Urinary bladder (tissue), 4 donors: ENCODE results near the gene CYB561D2. TPM values are rescaled to one million over a fixed set of nuclear protein-coding genes. Genes with fewer than 3 reads are reported as not detected.

ENCODE experiments used
- DNase-seq: peaks from one replicate; pipeline ENCODE4 v3.0.0-alpha.2; 2015; ENCODE audit errors: extremely low spot score
- H3K27ac ChIP-seq: one replicate; pipeline ENCODE4 v1.5.1; 2013; ENCODE audit warnings: low read depth, mild to moderate bottlenecking, moderate library complexity
- H3K36me3 ChIP-seq: one replicate; pipeline ENCODE4 v1.6.1; 2013; ENCODE audit warnings: mild to moderate bottlenecking, moderate library complexity; ENCODE audit not compliant: insufficient read depth
- H3K4me1 ChIP-seq: one replicate; pipeline ENCODE4 v1.6.1; 2013; ENCODE audit warnings: mild to moderate bottlenecking, moderate library complexity; ENCODE audit not compliant: insufficient read depth
- H3K4me3 ChIP-seq: one replicate; pipeline ENCODE4 v1.5.1; 2013; ENCODE audit warnings: low read depth, low read length
- WGBS: extraction: QIAGEN DNeasy Blood & Tissue Kit; methylation state at CpG from one replicate; pipeline ENCODE4 v1.1.7; 2013; 5-methylcytosine and 5-hydroxymethylcytosine counted together
- polyA plus RNA-seq: library from polyadenylated mRNA; stranded (reverse); fragments of 200-250 nt; gene quantifications from one replicate; pipeline ENCODE4 v1.2.3, GENCODE V29; 2013
- total RNA-seq: library from RNA; depleted of rRNA; stranded (reverse); fragments of >200 nt; gene quantifications from one replicate; pipeline ENCODE4 v1.2.3, GENCODE V29; 2014
- donor health status: healthy with polysubstance abuse.
- donor health status: healthy.

The CYB561D2 gene
- total and polyA plus RNA-seq, 2 donors: 8.6 to 19.2 TPM

DNA sequence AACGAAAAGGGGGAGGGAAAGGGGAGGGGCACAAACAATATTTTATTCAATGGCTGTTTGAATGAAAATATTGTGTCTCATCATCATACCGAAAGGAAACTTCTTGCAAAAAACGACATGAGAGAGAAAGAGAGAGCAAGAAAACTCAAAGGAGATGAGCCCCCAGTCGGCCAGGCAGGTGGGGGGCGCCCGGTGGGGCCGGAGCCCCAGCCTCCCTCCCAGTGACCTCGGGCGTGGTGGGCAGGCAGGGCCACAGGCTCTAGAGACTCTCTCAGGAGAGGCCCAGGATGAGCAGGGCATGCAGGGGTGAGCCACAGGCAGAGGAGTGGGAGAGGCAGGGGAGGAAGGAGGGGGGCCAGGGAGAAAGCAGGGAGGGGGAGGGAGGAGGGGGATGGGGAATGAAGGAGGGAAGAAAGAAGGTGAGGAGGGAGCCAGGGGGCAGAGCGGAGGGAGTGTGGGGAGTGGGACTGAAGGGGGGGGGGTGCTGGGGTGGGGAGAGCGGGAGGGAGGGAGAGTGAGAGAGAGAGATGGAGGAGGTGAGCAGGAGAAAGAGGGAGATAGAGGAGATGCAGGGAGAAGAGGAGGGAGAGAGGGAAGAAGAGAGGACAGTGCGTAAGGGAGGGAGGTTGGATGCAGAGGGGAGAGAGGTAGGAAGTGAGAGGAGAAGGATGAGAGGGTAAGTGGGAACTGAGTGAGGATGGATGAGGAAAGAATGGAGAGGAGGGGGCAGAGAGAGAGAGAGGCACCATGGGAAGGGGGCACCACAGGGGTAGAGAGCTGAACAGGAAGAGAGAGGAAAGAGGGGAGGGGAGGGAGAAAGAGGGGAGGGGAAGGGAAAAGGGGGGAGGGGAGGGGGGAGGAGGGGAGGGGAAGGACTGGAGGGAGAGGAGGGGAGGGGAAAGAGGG, 22.7 kb downstream of the CYB561D2 start:
- WGBS: 51% methylated on average over 12 of the region's 12 CpGs
- Histone ChIP-seq H3K4me1 (no peaks in the 10 kb centered on the region), H3K36me3 (no peaks in the 10 kb centered on the region), H3K4me3 (no peak overlapping the region), H3K27ac (no peak overlapping the region)
- no peak for DNase-seq

DNA sequence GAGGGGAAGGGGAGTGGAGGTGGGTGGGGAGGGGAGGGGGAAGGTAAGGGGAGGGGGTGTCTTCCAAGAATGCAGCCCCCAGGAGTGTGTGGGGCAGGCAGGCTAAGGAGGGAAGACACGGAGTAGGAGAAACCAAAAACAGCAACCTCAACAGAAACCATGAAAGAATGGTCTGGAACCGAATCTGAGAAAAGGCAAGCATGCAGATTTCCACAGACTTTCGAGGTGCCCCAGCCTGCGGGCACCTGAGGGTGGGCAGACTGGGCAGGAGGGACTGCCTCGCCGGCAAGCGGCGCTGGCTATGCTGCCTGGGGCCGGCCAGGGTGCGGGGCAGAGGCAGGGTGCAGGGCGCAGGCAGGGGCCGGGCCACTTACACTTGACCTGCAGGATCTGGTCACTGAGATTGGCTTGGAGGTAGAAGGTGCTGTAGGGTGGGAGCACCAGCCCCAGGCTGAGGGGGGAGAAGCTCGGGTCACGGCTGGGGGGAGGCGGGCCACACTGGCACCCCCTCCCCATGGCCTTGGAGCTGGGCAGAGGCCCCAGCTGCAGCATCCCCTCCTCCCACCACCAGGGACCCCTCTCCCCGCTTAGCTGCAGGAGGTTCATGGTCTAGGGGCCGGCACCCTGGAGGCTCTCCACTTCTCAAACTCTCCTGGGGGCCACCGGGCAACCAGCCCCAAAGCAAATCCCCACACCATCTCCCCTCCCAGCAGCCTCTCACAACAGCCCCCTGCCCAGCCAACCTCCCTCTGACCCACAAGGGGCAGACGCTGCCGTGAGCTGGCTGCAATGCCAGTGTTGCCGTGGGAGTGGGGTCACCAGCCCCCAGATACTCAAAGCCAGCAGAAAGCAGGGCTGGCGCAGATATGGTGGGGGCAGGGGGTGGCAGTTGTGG, 23.9 kb downstream of the CYB561D2 start:
- no peaks in the 10 kb centered on the region for H3K36me3 ChIP-seq
- WGBS: 70% methylated on average over 22 of the region's 22 CpGs

GRCh38 chr3:50375258-50375931, 24.7 kb downstream of the CYB561D2 start:
- DNase-seq: no peak
- Histone ChIP-seq H3K4me3 (no peak overlapping the region), H3K4me1 (no peaks in the 10 kb centered on the region), H3K36me3 (no peaks in the 10 kb centered on the region), H3K27ac (no peak overlapping the region)
- whole genome bisulfite sequencing: 65% methylated on average over 7 of the region's 7 CpGs

More for the DNA sequence above, 23.9 kb downstream of the CYB561D2 start:
- no peak overlapping the region for H3K4me3 ChIP-seq
- H3K27ac ChIP-seq: no peak overlapping the region
- no peak for DNase-seq
- H3K4me1 ChIP-seq: no peaks in the 10 kb centered on the region

DNA sequence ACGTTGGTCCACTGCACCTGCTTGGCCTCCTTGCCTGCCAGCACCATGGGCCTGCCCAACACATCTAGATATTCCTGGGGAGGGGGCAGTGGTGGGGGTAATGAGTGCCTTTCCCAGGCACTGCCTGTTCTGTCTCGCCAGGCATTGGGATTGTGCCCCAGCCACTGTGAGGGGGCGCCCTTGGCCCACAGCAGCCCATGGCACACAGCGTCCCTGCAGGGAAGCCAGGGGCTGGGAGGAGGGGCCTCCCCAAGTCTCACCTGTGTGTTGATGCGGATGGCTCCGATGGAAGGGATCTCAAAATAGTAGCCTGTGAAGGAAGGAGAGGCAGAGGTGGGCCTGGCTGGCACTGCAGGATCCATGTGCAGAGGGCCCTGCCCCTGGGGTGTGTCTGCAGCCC, 27.4 kb downstream of the CYB561D2 start:
- Histone ChIP-seq H3K36me3 (no peaks in the 10 kb centered on the region), H3K4me1 (no peaks in the 10 kb centered on the region), H3K27ac (no peak overlapping the region), H3K4me3 (no peak overlapping the region)
- no peak for DNase-seq
- WGBS: 77% methylated on average over 6 of the region's 6 CpGs

- 90% methylated on average over 17 of the region's 17 CpGs for WGBS
- Histone ChIP-seq H3K36me3 (no peaks in the 10 kb centered on the region), H3K27ac (no peak overlapping the region), H3K4me3 (no peak overlapping the region), H3K4me1 (no peaks in the 10 kb centered on the region)
- DNase-seq: no peak
Observed at GRCh38 chr3:50378757-50379156, 28.1 kb downstream of the CYB561D2 start.

DNA sequence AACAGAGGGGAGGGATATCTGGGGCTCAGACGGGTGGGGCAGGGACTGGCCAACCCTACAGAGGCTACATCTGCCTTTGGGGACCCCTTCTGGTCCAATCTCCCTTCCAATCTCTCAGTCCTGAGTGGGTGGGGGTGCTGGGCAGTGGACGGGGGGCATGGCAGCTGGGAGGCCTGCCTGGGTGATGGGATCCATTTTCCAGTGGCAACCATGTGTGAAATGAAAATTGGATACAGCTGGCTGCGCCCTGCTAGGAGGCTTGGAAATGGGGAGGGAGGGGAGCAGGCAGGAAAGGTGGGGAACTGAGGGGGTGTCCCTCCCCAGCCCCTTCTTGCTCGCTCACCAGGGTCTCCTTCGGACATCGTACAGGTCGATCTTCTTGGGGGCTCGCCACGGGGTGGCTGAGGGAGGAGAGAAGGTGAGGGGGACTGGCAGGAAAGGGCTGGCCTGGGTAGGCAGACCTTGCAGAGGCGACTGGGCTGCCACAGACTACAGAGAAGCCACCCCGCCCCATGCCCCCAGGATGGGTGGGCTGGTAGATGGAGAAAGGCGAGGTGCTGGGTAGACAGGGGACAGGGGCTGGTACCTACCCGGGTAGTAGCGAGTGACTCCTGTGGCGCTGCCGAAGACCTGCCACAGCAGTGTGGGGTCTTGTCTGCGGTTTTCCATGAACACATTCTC, 29.9 kb downstream of the CYB561D2 start:
- no peak overlapping the region for H3K27ac ChIP-seq
- no peaks in the 10 kb centered on the region for H3K4me1 ChIP-seq
- WGBS: 85% methylated on average over 17 of the region's 17 CpGs
- no peak overlapping the region for H3K4me3 ChIP-seq
- DNase-seq: no peak
- no peaks in the 10 kb centered on the region for H3K36me3 ChIP-seq

GRCh38 chr3:50381383-50381782, 30.7 kb downstream of the CYB561D2 start:
- H3K27ac ChIP-seq: no peak overlapping the region
- WGBS: 90% methylated on average over 4 of the region's 4 CpGs

DNA sequence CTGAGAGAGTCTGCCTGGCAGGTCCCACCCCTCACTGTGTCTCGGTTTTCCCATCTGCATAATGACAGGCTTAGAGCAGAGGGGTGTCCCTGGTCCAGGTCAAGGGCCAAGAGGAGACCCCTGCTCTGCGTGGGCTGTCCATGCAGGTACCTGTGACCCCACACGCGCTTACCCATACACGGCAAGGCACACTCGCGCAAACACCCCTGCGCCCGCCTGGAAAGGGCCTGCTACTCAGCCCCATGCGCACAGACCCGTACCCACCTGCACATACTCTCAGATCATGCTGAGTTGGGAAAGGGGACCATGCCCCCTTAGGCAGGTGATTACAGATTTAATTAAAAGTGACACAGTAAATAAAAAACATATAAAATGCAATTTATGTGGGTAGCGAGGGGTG, 32.1 kb downstream of the CYB561D2 start:
- 90% methylated on average over 12 of the region's 12 CpGs for whole genome bisulfite sequencing
- DNase-seq: no peak
- Histone ChIP-seq H3K36me3 (no peaks in the 10 kb centered on the region), H3K4me1 (no peaks in the 10 kb centered on the region), H3K27ac (no peak overlapping the region), H3K4me3 (no peak overlapping the region)

More at GRCh38 chr3:50381383-50381782, 30.7 kb downstream of the CYB561D2 start:
- H3K4me3 ChIP-seq: no peak overlapping the region
- DNase-seq: no peak
- H3K4me1 ChIP-seq: no peaks in the 10 kb centered on the region
- no peaks in the 10 kb centered on the region for H3K36me3 ChIP-seq

DNA sequence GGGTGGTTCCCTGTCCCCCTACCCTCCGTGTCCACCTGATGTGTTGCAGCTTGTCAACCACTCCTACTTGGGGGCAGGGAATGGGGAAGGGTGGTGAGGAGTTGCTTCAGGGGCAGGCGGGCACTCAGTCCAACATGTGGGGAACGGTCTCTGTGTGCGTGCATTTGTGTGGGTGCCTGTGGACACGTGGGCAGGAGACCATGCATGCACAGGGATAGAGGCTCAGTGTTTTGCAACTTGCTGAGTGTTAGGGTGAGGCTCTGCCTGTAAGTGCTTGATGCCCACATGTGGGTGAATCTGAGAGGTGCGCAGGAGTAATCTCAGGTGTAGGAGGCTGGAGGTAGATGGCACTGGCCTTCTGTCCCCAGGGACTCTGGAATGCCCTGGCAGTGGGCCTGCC, 33.1 kb downstream of the CYB561D2 start:
- Histone ChIP-seq H3K27ac (no peak overlapping the region), H3K4me3 (no peak overlapping the region), H3K36me3 (no peaks in the 10 kb centered on the region), H3K4me1 (no peaks in the 10 kb centered on the region)
- 85% methylated on average over 6 of the region's 6 CpGs for WGBS
- DNase-seq: no peak

DNA sequence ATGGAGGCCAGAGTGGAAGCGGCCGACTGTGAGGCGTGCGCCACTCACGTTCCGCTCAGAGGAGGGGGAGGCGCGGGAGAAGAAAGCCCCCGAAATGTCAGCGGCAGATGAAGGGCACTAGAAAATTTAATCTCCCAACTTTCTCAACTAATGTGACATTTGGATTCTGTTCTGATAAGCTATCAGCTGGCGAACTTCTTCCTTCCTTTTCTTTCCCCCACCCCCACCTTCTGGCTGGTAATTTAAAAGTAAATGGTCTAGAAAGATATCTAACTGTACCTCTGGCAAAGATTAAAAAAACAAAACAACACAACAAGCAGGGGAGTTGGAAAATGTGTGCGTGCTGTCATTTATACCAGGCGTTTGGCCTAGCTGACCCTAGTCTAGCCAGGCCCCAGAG, 35.1 kb downstream of the CYB561D2 start:
- Histone ChIP-seq H3K27ac (no peak overlapping the region), H3K4me3 (no peak overlapping the region)
- 65% methylated on average over 13 of the region's 13 CpGs for WGBS

DNA sequence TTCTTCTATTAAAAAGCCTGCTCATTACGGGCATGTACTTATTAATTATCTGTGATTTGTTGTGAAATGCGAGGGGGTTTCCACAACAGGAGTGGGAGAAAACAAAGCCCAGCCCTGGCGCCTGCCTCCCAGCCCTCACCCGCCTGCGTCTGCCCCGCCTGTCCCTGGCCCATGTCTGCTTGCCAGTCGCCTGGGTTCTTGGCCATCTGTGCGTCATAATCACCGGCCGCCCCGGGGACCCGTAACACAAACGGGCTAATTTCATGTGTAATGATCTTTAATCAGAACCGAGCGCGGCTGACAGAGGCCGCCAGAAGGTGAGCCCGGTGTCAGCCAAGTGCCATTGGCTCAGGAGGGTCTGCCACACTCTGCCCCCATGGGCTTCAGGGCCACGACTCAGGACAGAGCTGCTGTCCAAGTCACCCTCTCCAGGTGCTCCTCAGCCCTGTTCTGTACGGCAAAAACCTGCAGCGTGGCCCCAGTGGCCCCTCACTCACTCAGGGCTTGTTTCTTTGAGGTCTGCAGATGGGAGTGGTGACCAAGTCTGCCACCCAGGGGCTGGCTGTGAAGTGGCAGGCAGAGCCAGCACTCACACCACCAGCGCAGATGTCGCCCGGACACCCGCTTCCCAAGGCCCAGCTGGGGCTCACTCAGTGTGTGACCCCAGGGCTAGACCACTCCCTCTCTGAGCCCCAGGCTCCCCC, 37.5 kb downstream of the CYB561D2 start:
- no peak overlapping the region for H3K27ac ChIP-seq
- H3K4me3 ChIP-seq: no peak overlapping the region
- 71% methylated on average over 25 of the region's 25 CpGs for WGBS
- H3K4me1 ChIP-seq: no peaks in the 10 kb centered on the region
- no peak for DNase-seq
- no peaks in the 10 kb centered on the region for H3K36me3 ChIP-seq

More for the DNA sequence above, 35.1 kb downstream of the CYB561D2 start:
- DNase-seq: no peak
- no peaks in the 10 kb centered on the region for H3K36me3 ChIP-seq
- no peaks in the 10 kb centered on the region for H3K4me1 ChIP-seq

GRCh38 chr3:50388720-50389413, 38.2 kb downstream of the CYB561D2 start:
- Histone ChIP-seq H3K4me1 (no peaks in the 10 kb centered on the region), H3K4me3 (no peak overlapping the region), H3K27ac (no peak overlapping the region), H3K36me3 (no peaks in the 10 kb centered on the region)
- no peak for DNase-seq
- 81% methylated on average over 22 of the region's 22 CpGs for WGBS
